Measurements from ENCODE around the gene PTPRA.

DNA sequence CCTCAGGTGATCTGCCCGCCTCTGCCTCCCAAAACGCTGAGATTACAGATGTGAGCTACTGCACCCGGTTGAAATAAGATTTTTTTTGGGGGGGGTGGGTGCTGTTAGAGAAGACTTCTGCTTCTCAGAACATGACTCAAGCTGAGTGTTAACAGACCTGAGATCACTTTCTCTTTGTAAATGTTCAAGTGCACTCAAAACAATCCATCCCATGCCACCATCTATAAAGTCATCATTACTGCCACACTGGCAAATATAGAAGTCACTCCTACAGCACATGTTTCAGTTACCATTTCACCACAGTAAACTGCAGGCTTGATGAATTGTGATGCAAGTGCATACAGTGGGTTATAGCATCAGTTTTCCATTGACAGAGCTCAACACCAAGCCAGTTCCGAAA is 23.8 kb upstream of the PTPRA start:
- TF ChIP-seq, protein P1, sequence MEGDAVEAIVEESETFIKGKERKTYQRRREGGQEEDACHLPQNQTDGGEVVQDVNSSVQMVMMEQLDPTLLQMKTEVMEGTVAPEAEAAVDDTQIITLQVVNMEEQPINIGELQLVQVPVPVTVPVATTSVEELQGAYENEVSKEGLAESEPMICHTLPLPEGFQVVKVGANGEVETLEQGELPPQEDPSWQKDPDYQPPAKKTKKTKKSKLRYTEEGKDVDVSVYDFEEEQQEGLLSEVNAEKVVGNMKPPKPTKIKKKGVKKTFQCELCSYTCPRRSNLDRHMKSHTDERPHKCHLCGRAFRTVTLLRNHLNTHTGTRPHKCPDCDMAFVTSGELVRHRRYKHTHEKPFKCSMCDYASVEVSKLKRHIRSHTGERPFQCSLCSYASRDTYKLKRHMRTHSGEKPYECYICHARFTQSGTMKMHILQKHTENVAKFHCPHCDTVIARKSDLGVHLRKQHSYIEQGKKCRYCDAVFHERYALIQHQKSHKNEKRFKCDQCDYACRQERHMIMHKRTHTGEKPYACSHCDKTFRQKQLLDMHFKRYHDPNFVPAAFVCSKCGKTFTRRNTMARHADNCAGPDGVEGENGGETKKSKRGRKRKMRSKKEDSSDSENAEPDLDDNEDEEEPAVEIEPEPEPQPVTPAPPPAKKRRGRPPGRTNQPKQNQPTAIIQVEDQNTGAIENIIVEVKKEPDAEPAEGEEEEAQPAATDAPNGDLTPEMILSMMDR (IDR thresholded peaks at IDR 0.05; ENCODE audit: extremely low read depth in 1 of 2, insufficient read depth in 1 of 2, low read depth in 1 of 2, low read length in 2 of 2): no peak
- no peak for TF ChIP-seq EZH2 (IDR thresholded peaks at IDR 0.05; ENCODE audit: borderline replicate concordance, low read depth, low read length, severe bottlenecking)
- TF ChIP-seq, protein P2, sequence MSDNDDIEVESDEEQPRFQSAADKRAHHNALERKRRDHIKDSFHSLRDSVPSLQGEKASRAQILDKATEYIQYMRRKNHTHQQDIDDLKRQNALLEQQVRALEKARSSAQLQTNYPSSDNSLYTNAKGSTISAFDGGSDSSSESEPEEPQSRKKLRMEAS (IDR thresholded peaks at IDR 0.05; ENCODE audit: insufficient read depth, insufficient read length): no peak
- TF ChIP-seq MYC (IDR thresholded peaks at IDR 0.05; ENCODE audit: low read depth, low read length): no peak
- TF ChIP-seq POLR2A (IDR thresholded peaks at IDR 0.05; ENCODE audit: low read depth, low read length): no peak
- TF ChIP-seq POLR2AphosphoS5 (IDR thresholded peaks at IDR 0.05; ENCODE audit: insufficient read depth, low read depth, low read length): no peak
- TF ChIP-seq FOS (IDR thresholded peaks at IDR 0.05; ENCODE audit: borderline replicate concordance, insufficient read depth, low read length): no peak
- no peak for TF ChIP-seq JUN (IDR thresholded peaks at IDR 0.05; ENCODE audit: borderline replicate concordance, insufficient read depth, insufficient read length, low read depth)

Measured in endothelial cell of umbilical vein (primary cell).